Right atrium auricular region (tissue), 2 donors: Measurements from ENCODE around the gene GCNT1. TPM values are rescaled to one million over a fixed set of nuclear protein-coding genes. Genes with fewer than 3 reads are reported as not detected.
"Not testable (repeated sequence)": the region's sequence is repeated elsewhere in the genome, so short reads cannot be mapped to it uniquely, and the experiment has no call there.

Experiments used
- DNase-seq: peaks from one replicate; pipeline ENCODE4 v3.0.0-alpha.2; 2019; ENCODE audit warnings: low spot score
- H3K27ac ChIP-seq, 2 donors: fragments of 200-600 bp; sonication (generic); 1 replicate in 1 of 2; 2 replicates in 1 of 2; pipeline ENCODE4 v1.5.1; 2016 to 2019
- H3K27me3 ChIP-seq, 2 donors: fragments of 200-600 bp; sonication (generic); one replicate each; pipeline versions ENCODE4 v1.5.1 to v1.6.0; 2017 to 2019
- H3K36me3 ChIP-seq: fragments of 200-600 bp; sonication (generic); one replicate; pipeline ENCODE4 v1.5.1; 2016
- H3K4me1 ChIP-seq, 2 donors: fragments of 200-600 bp; sonication (generic); one replicate each; pipeline versions ENCODE4 v1.5.1 to v1.6.0; 2017 to 2019
- H3K4me3 ChIP-seq, 2 donors: fragments of 200-600 bp; sonication (generic); 1 replicate in 1 of 2; 2 replicates in 1 of 2; pipeline ENCODE4 v1.5.1; 2017 to 2019; ENCODE audit warnings: mild to moderate bottlenecking in 1 of 2, moderate library complexity in 1 of 2
- H3K9me3 ChIP-seq, 2 donors: fragments of 200-600 bp; sonication (generic); one replicate each; pipeline ENCODE4 v1.5.1; 2019
- total RNA-seq, 2 donors: library from RNA; depleted of rRNA; stranded (reverse); fragments of >200 nt; gene quantifications; one replicate each; pipeline ENCODE4 v1.1.0, GENCODE V29; 2016
- TF ChIP-seq, protein P1 (sequence below), 2 donors: fragments of 200-600 bp; sonication (generic); IDR thresholded peaks; one replicate each; pipeline ENCODE4 v1.5.1; 2019; ENCODE audit warnings: antibody characterized with exemption in 2 of 2

The GCNT1 gene
- total RNA-seq, 2 donors from 2014 or later: 1.3 to 6.4 TPM

DNA sequence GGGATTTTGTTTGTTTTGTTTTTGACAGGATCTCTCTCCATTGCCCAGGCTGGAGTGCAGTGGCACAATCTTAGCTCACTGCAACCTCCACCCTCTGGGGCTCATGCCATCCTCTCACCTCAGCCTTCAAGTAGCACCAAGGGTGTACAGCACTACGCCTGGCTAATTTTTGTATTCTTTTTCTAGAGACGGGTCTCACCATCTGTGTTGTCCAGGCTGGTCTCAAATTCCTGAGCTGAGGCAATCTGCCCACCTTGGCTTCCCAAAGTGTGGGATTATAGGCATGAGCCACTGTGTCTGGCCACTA is 7.3 kb downstream of the GCNT1 start:
- Histone ChIP-seq H3K4me1 (peaks cover 0 to 10% of the 10 kb centered on the region in 2 donors), H3K4me3 (no peak overlapping the region), H3K27me3 (no peaks in the 10 kb centered on the region), H3K27ac (no peak overlapping the region), H3K36me3 (no peaks in the 10 kb centered on the region), H3K9me3 (no peaks in the 10 kb centered on the region)
- TF ChIP-seq, protein P1, sequence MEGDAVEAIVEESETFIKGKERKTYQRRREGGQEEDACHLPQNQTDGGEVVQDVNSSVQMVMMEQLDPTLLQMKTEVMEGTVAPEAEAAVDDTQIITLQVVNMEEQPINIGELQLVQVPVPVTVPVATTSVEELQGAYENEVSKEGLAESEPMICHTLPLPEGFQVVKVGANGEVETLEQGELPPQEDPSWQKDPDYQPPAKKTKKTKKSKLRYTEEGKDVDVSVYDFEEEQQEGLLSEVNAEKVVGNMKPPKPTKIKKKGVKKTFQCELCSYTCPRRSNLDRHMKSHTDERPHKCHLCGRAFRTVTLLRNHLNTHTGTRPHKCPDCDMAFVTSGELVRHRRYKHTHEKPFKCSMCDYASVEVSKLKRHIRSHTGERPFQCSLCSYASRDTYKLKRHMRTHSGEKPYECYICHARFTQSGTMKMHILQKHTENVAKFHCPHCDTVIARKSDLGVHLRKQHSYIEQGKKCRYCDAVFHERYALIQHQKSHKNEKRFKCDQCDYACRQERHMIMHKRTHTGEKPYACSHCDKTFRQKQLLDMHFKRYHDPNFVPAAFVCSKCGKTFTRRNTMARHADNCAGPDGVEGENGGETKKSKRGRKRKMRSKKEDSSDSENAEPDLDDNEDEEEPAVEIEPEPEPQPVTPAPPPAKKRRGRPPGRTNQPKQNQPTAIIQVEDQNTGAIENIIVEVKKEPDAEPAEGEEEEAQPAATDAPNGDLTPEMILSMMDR (IDR thresholded peaks at IDR 0.05): no peak
- DNase-seq: no peak

DNA sequence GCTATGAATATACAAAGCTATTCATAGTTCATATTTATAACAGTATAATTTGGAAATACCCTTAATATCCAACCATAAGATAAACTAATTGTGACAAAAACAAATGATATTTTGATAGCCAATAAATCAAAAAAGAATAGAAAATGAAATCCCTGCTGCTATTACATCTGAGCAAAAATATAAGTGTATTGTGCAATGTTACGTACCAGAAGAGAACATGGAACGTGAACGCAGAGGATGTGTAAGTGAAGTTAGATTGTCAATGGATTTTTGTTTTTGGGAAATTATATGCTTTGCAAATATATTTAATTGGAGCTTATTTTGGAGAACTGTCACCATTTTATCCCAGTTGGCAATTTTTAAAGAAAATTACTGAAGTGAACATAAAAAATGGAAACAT is 15.4 kb downstream of the GCNT1 start:
- TF ChIP-seq, protein P1 (IDR thresholded peaks at IDR 0.05): no peak

DNA sequence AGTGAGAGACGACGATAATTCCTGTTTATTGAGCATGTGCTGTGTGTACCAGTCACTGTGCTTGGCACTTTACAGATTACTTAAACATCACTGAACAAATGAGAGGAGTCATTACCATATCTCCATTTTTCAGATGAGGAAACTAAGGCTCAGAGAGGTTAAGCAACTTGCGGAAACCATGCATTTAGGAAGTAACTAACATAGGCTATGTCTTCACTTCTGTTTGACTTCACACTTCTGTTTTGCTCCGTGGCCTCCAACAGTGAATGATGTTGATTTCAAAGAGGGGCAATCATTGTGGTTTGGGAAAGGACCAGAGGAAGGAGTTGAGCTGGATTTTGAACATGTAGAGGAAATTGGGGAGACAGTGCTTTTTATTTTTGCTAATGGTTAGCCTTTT is 16.7 kb downstream of the GCNT1 start:
- Histone ChIP-seq H3K27ac (no peak overlapping the region), H3K27me3 (no peaks in the 10 kb centered on the region), H3K4me1 (no peaks in the 10 kb centered on the region), H3K36me3 (no peaks in the 10 kb centered on the region), H3K9me3 (no peaks in the 10 kb centered on the region), H3K4me3 (no peak overlapping the region)
- TF ChIP-seq, protein P1 (IDR thresholded peaks at IDR 0.05): no peak
- DNase-seq: no peak

More for the DNA sequence above, 15.4 kb downstream of the GCNT1 start:
- Histone ChIP-seq H3K9me3 (no peaks in the 10 kb centered on the region), H3K36me3 (no peaks in the 10 kb centered on the region), H3K27me3 (no peaks in the 10 kb centered on the region), H3K4me1 (no peaks in the 10 kb centered on the region), H3K27ac (no peak overlapping the region), H3K4me3 (no peak overlapping the region)
- no peak for DNase-seq

DNA sequence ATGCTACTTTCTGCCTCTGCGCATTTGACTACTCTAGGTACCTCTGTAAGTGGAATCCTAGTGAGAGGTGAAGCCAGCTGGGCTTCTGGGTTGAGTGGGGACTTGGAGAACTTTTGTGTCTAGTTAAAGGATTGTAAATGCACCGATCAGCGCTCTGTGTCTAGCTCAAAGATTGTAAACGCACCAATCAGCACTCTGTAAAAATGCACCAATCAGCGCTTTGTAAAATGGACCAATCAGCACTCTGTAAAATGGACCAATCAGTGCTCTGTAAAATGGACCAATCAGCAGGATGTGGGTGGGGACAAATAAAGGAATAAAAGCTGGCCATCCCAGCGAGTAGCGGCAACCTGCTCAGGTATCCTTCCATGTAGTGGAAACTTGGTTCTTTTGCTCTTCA is 18.8 kb downstream of the GCNT1 start:
- H3K36me3 ChIP-seq, H3K4me1 ChIP-seq, H3K9me3 ChIP-seq, DNase-seq, H3K4me3 ChIP-seq, H3K27ac ChIP-seq, H3K27me3 ChIP-seq: not testable (repeated sequence)

DNA sequence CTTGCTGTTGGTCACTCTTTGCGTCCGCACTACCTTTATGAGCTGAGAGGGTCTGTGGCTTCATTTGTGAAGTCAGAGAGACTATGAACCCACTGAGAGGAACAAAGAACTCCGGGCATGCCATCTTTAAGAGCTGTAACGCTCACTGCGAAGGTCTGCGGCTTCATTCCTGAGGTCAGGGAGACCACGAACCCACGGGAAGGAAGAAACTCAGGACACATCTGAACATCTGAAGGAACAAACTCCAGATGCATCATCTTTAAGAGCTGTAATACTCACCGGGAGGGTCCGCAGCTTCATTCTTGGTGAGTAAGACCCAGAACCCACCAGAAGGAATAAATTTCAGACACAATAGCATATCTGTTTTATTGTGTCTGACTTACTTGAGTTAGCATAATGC is 19.2 kb downstream of the GCNT1 start:
- no peak for DNase-seq
- no peaks in the 10 kb centered on the region for H3K9me3 ChIP-seq
- no peaks in the 10 kb centered on the region for H3K36me3 ChIP-seq
- no peaks in the 10 kb centered on the region for H3K4me1 ChIP-seq
- TF ChIP-seq, protein P1 (IDR thresholded peaks at IDR 0.05): no peak
- no peak overlapping the region for H3K4me3 ChIP-seq
- H3K27me3 ChIP-seq: no peaks in the 10 kb centered on the region
- H3K27ac ChIP-seq: no peak overlapping the region

DNA sequence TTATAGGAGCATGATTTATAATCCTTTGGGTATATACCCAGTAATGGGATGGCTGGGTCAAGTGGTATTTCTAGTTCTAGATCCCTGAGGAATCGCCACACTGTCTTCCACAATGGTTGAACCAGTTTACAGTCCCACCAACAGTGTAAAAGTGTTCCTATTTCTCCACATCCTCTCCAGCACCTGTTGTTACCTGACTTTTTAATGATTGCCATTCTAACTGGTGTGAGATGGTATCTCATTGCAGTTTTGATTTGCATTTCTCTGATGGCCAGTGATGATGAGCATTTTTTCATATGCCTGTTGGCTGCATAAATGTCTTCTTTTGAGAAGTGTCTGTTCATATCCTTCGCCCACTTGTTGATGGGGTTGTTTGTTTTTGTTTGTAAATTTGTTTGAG is 20.4 kb downstream of the GCNT1 start:
- not testable (repeated sequence) for H3K36me3 ChIP-seq, DNase-seq, H3K9me3 ChIP-seq

DNA sequence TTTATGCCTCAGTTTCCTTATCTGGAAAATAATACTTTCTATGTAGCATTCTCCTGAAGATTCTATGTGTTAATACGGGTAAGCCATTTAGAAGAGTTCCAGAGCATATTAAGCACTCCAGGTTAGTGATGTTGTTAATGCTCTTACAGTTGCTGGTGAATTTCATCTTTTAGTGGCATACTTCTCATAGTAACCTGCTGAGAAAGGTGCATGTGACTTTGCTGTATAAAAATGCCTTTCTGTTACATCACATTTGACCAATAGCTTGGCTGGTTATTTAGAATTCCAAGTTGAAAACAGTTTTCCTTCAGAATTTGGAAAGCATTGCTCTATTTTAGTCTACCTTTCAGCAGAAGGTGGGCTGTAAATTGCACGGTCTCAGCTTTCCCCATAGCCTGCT is 27.2 kb downstream of the GCNT1 start:
- no peaks in the 10 kb centered on the region for H3K4me1 ChIP-seq
- no peaks in the 10 kb centered on the region for H3K36me3 ChIP-seq
- no peak overlapping the region for H3K27ac ChIP-seq
- no peak for DNase-seq
- H3K9me3 ChIP-seq: no peaks in the 10 kb centered on the region
- TF ChIP-seq, protein P1 (IDR thresholded peaks at IDR 0.05): no peak
- no peak overlapping the region for H3K4me3 ChIP-seq
- H3K27me3 ChIP-seq: no peaks in the 10 kb centered on the region

More for the DNA sequence above, 20.4 kb downstream of the GCNT1 start:
- not testable (repeated sequence) for H3K27ac ChIP-seq, H3K4me1 ChIP-seq, H3K4me3 ChIP-seq, H3K27me3 ChIP-seq
